ENCODE results near the gene DEFB125.

The DEFB125 gene, protein sequence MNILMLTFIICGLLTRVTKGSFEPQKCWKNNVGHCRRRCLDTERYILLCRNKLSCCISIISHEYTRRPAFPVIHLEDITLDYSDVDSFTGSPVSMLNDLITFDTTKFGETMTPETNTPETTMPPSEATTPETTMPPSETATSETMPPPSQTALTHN

GRCh38 chr20:87401-87800, at the start of gene DEFB125:
Gene DEFB125, plus strand, starts transcription at chr20:87672. Its CDS starts 38 bp downstream, at chr20:87710.
- in situ Hi-C loops (cut with HindIII; ENCODE audit: low sequenced_read_pairs) = no loop called here
- no peak within 1 kb of the TSS for H3K4me3 ChIP-seq (ENCODE audit: low read depth, low read length)
- no peak for DNase-seq (ENCODE audit: low read depth)
- TF ChIP-seq CTCF (IDR thresholded peaks at IDR 0.05; ENCODE audit: low read depth, low read length, missing control alignments) = no peak

DNA sequence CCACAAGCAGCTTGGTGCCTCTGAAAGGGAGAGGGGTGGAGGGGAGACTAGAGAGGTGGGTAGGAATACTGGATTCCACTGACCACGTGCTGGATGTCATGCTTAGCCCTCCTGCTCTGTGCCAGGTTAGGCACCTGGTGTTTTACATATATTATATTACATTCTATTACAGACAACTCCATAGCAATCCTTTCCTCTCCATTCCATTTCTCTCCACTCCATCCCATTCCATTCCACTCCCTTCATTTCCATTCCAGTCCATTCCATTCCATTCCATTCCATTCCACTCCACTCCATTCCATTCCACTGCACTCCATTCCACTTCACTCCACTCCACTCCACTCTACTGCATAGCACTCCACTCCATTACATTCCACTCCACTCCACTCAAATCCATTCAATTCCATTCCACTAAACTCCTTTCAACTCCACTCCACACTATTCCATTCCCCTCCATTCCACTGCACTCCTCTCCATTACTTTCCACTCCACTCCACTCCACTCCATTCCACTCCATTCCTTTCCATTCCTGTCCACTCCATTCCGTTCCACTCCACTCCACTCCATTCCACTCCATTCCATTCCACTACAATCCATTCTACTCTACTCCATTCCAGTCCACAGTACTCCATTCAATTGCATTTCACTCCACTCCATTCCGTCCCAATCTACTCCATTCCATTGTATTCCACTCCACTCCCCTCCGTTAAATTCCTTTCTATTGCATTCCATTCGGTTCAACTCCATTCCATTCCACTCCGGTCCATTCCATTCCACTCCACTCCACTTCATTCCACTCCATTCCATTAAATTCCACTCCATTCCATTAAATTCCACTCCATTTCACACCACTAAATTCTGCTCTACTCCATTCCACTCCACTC, 27.2 kb upstream of the DEFB125 start:
- no peak overlapping the region for H3K4me3 ChIP-seq (ENCODE audit: low read depth, low read length)
- TF ChIP-seq CTCF (IDR thresholded peaks at IDR 0.05; ENCODE audit: low read depth, low read length, missing control alignments) = no peak
- in situ Hi-C loops (cut with HindIII; ENCODE audit: low sequenced_read_pairs) = no loop called here
- no peak for DNase-seq (ENCODE audit: low read depth)

GRCh38 chr20:61230-61629, 26.2 kb upstream of the DEFB125 start:
- no peak overlapping the region for H3K4me3 ChIP-seq (ENCODE audit: low read depth, low read length)
- DNase-seq (ENCODE audit: low read depth) = no peak
- no peak for TF ChIP-seq CTCF (IDR thresholded peaks at IDR 0.05; ENCODE audit: low read depth, low read length, missing control alignments)
- in situ Hi-C loops (cut with HindIII; ENCODE audit: low sequenced_read_pairs) = no loop called here

DNA sequence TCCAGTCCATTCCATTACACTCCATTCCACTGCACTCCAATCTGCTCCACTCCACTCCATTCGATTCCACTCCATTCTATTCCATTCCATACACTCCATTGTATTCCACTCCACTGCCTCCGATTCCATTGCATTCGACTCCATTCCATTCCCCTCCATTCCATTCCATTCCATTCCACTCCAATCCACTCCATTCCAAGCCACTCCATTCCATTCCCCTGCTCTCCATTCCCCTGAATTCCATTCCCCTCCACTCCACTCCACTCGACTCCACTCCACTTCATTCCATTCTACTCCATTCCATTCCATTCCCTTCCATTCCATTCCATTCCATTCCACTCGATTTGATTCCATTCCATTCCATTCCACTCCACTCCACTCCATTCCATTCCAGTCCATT, 25.7 kb upstream of the DEFB125 start:
- no peak for DNase-seq (ENCODE audit: low read depth)
- no peak overlapping the region for H3K4me3 ChIP-seq (ENCODE audit: low read depth, low read length)
- in situ Hi-C loops (cut with HindIII; ENCODE audit: low sequenced_read_pairs) = no loop called here
- no peak for TF ChIP-seq CTCF (IDR thresholded peaks at IDR 0.05; ENCODE audit: low read depth, low read length, missing control alignments)

GRCh38 chr20:62487-62886, 25.0 kb upstream of the DEFB125 start:
- no peak for DNase-seq (ENCODE audit: low read depth)
- no peak for TF ChIP-seq CTCF (IDR thresholded peaks at IDR 0.05; ENCODE audit: low read depth, low read length, missing control alignments)
- in situ Hi-C loops (cut with HindIII; ENCODE audit: low sequenced_read_pairs) = no loop called here
- H3K4me3 ChIP-seq (ENCODE audit: low read depth, low read length) = no peak overlapping the region

GRCh38 chr20:64026-64603, 23.4 kb upstream of the DEFB125 start:
- no peak overlapping the region for H3K4me3 ChIP-seq (ENCODE audit: low read depth, low read length)
- no peak for DNase-seq (ENCODE audit: low read depth)
- no peak for TF ChIP-seq CTCF (IDR thresholded peaks at IDR 0.05; ENCODE audit: low read depth, low read length, missing control alignments)
- in situ Hi-C loops (cut with HindIII; ENCODE audit: low sequenced_read_pairs) = no loop called here

All from astrocyte of the cerebellum (primary cell).